VCaP (cell line): ENCODE data around the gene DHRSX.
"Not testable (repeated sequence)": the region's sequence is repeated elsewhere in the genome, so short reads cannot be mapped to it uniquely, and the experiment has no call there.

Experiments
- H3K27ac ChIP-seq: fragments of 450-650 bp; 2 replicates; pipeline ENCODE4 v1.5.1; 2017
- CTCF ChIP-seq: fragments of 450-650 bp; conservative IDR thresholded peaks from 2 replicates; pipeline ENCODE4 v1.5.1; 2017; ENCODE audit warnings: mild to moderate bottlenecking, moderate library complexity

The DHRSX gene

GRCh38 chrX:2383735-2384134, 117.0 kb downstream of the DHRSX start:
- no peak for TF ChIP-seq CTCF
- no peak overlapping the region for H3K27ac ChIP-seq

- no peak for TF ChIP-seq CTCF
- no peak overlapping the region for H3K27ac ChIP-seq
Measured at GRCh38 chrX:2383144-2383543, 117.6 kb downstream of the DHRSX start.

- not testable (repeated sequence) for H3K27ac ChIP-seq
Measured at GRCh38 chrX:2382433-2383048, 118.2 kb downstream of the DHRSX start.

- no peak overlapping the region for H3K27ac ChIP-seq
- TF ChIP-seq CTCF: no peak
Measured at GRCh38 chrX:2376166-2376565, 124.6 kb downstream of the DHRSX start.

GRCh38 chrX:2374086-2374485, 126.7 kb downstream of the DHRSX start:
- H3K27ac ChIP-seq: no peak overlapping the region
- no peak for TF ChIP-seq CTCF

- no peak for TF ChIP-seq CTCF
- no peak overlapping the region for H3K27ac ChIP-seq
Measured at GRCh38 chrX:2373615-2374014, 127.2 kb downstream of the DHRSX start.

GRCh38 chrX:2371026-2371711, 129.6 kb downstream of the DHRSX start:
- no peak overlapping the region for H3K27ac ChIP-seq
- no peak for TF ChIP-seq CTCF

GRCh38 chrX:2370456-2370855, 130.3 kb downstream of the DHRSX start:
- H3K27ac ChIP-seq: no peak overlapping the region
- TF ChIP-seq CTCF: no peak
